Effector memory CD8-positive, alpha-beta T cell (primary cell): ENCODE measurements around the gene MFSD12.
A peak's percentile ranks its signal among the peaks of the same experiment; 100 is the strongest.

Experiments used
- ATAC-seq: fragments of 150-1000 bp; cut with Tn5 transposase; replicated peaks from 2 replicates; pipeline ENCODE4 v1.10.0; 2021; ENCODE audit warnings: mild to moderate bottlenecking, moderate library complexity
- DNase-seq, 3 experiments: peaks; one replicate each; pipeline ENCODE4 v3.0.0; 2021
- H3K27ac Mint-ChIP-seq, 2 donors: one replicate each; pipeline ENCODE4 v1.8.0; 2022; ENCODE audit warnings: mild to moderate bottlenecking in 2 of 2, mixed read lengths in 2 of 2, moderate library complexity in 2 of 2
- H3K27me3 Mint-ChIP-seq, 2 donors: one replicate each; pipeline ENCODE4 v1.8.0; 2022; ENCODE audit warnings: mixed read lengths in 2 of 2
- H3K36me3 Mint-ChIP-seq: one replicate; pipeline ENCODE4 v1.8.0; 2022; ENCODE audit warnings: mild to moderate bottlenecking, moderate library complexity, mixed read lengths; ENCODE audit not compliant: insufficient read depth
- H3K4me1 Mint-ChIP-seq, 2 donors: one replicate each; pipeline ENCODE4 v1.8.0; 2022; ENCODE audit warnings: low read depth in 2 of 2, mixed read lengths in 2 of 2
- H3K4me3 Mint-ChIP-seq, 2 donors: one replicate each; pipeline ENCODE4 v1.8.0; 2022; ENCODE audit warnings: mild to moderate bottlenecking in 2 of 2, mixed read lengths in 2 of 2, moderate library complexity in 2 of 2
- H3K9me3 Mint-ChIP-seq, 2 donors: one replicate each; pipeline ENCODE4 v1.8.0; 2022; ENCODE audit warnings: mixed read lengths in 2 of 2
- total RNA-seq, 9 experiments: gene quantifications; one replicate each; lab custom pipeline; 2026; lab: John Stamatoyannopoulos, UW

MFSD12 gene
- total RNA-seq = 27.6 to 105 (median 76.5) reads per million in 9 experiments

GRCh38 chr19:3557461-3558248 is at the start of gene MFSD12:
MFSD12 (minus strand) TSS chr19:3557586; CDS start chr19:3557403, 183 bp downstream.
- Mint-ChIP-seq H3K9me3 (no peaks in the 10 kb centered on the region), H3K4me1 (peaks cover 31 to 36% of the 10 kb centered on the region in 2 donors), H3K27me3 (no peaks in the 10 kb centered on the region), H3K36me3 (peaks cover 24% of the 10 kb centered on the region), H3K4me3 (peak within 1 kb of the TSS; percentile 87 to 95), H3K27ac (peak within 1 kb of the TSS; percentile 88 to 95)
- ATAC-seq = peak; percentile 89
- DNase-seq = peak; percentile 92 to 94 (median 92)

GRCh38 chr19:3606690-3607289 is 49.4 kb upstream of the MFSD12 start, which contains the start of gene TBXA2R:
TBXA2R (minus strand) TSS chr19:3606875; CDS start chr19:3600634, 6,241 bp downstream.
- Mint-ChIP-seq H3K27ac (no peak within 1 kb of the TSS), H3K36me3 (peaks cover 8% of the 10 kb centered on the region), H3K4me3 (peak within 1 kb of the TSS in 1 of 2 donors; percentile 45), H3K27me3 (no peaks in the 10 kb centered on the region), H3K9me3 (no peaks in the 10 kb centered on the region), H3K4me1 (peaks cover 5 to 6% of the 10 kb centered on the region in 2 donors)
- ATAC-seq (peak; percentile 31), DNase-seq (peak; percentile 26 to 43 (median 35))

GRCh38 chr19:3606174-3606689 is 48.8 kb upstream of the MFSD12 start:
- DNase-seq (peak in 1 of 3 experiments; percentile 19), ATAC-seq (peak; percentile 63)
- Mint-ChIP-seq H3K27me3 (no peaks in the 10 kb centered on the region), H3K4me1 (peaks cover 5 to 6% of the 10 kb centered on the region in 2 donors), H3K27ac (no peak overlapping the region), H3K9me3 (no peaks in the 10 kb centered on the region), H3K36me3 (peaks cover 4% of the 10 kb centered on the region), H3K4me3 (no peak overlapping the region)

GRCh38 chr19:3605770-3606169 is 48.4 kb upstream of the MFSD12 start:
- Mint-ChIP-seq H3K36me3 (peaks cover 4% of the 10 kb centered on the region), H3K4me3 (no peak overlapping the region), H3K27me3 (no peaks in the 10 kb centered on the region), H3K27ac (no peak overlapping the region), H3K4me1 (peaks cover 5 to 6% of the 10 kb centered on the region in 2 donors), H3K9me3 (no peaks in the 10 kb centered on the region)
- DNase-seq (no peak), ATAC-seq (no peak)

GRCh38 chr19:3605361-3605760 is 48.0 kb upstream of the MFSD12 start:
- no peak overlapping the region for H3K27ac Mint-ChIP-seq
- ATAC-seq = peak; percentile 18
- H3K36me3 Mint-ChIP-seq = peaks cover 4% of the 10 kb centered on the region
- DNase-seq = no peak
- H3K27me3 Mint-ChIP-seq = no peaks in the 10 kb centered on the region
- H3K9me3 Mint-ChIP-seq = no peaks in the 10 kb centered on the region
- peaks cover 5 to 6% of the 10 kb centered on the region in 2 donors for H3K4me1 Mint-ChIP-seq
- no peak overlapping the region for H3K4me3 Mint-ChIP-seq

GRCh38 chr19:3604987-3605343 is 47.6 kb upstream of the MFSD12 start:
- no peak overlapping the region for H3K4me3 Mint-ChIP-seq
- ATAC-seq = peak; percentile 59
- peak in 1 of 3 experiments; percentile 23 for DNase-seq
- peaks cover 4% of the 10 kb centered on the region for H3K36me3 Mint-ChIP-seq
- H3K27me3 Mint-ChIP-seq = no peaks in the 10 kb centered on the region
- H3K27ac Mint-ChIP-seq = no peak overlapping the region
- no peaks in the 10 kb centered on the region for H3K9me3 Mint-ChIP-seq
- H3K4me1 Mint-ChIP-seq = peaks cover 5 to 6% of the 10 kb centered on the region in 2 donors

GRCh38 chr19:3604227-3604986 is 47.0 kb upstream of the MFSD12 start:
- Mint-ChIP-seq H3K4me1 (peaks cover 5 to 6% of the 10 kb centered on the region in 2 donors), H3K36me3 (peaks cover 4% of the 10 kb centered on the region), H3K4me3 (no peak overlapping the region), H3K9me3 (no peaks in the 10 kb centered on the region), H3K27me3 (no peaks in the 10 kb centered on the region), H3K27ac (no peak overlapping the region)
- no peak for DNase-seq
- ATAC-seq = no peak

- Mint-ChIP-seq H3K27ac (no peak overlapping the region), H3K4me1 (peaks cover 5 to 6% of the 10 kb centered on the region in 2 donors), H3K4me3 (no peak overlapping the region), H3K9me3 (no peaks in the 10 kb centered on the region), H3K27me3 (no peaks in the 10 kb centered on the region), H3K36me3 (peaks cover 4% of the 10 kb centered on the region)
- no peak for ATAC-seq
- DNase-seq = no peak
Observed at GRCh38 chr19:3603121-3603811, 45.9 kb upstream of the MFSD12 start.

- no peak overlapping the region for H3K27ac Mint-ChIP-seq
- H3K9me3 Mint-ChIP-seq = no peaks in the 10 kb centered on the region
- no peak for DNase-seq
- H3K27me3 Mint-ChIP-seq = no peaks in the 10 kb centered on the region
- no peaks in the 10 kb centered on the region for H3K4me1 Mint-ChIP-seq
- H3K36me3 Mint-ChIP-seq = peaks cover 4% of the 10 kb centered on the region
- ATAC-seq = no peak
- H3K4me3 Mint-ChIP-seq = no peak overlapping the region
Observed at GRCh38 chr19:3601021-3601420, 43.6 kb upstream of the MFSD12 start.

GRCh38 chr19:3599776-3600187 is 42.4 kb upstream of the MFSD12 start:
- Mint-ChIP-seq H3K27me3 (no peaks in the 10 kb centered on the region), H3K9me3 (no peaks in the 10 kb centered on the region), H3K27ac (no peak overlapping the region), H3K4me3 (no peak overlapping the region), H3K36me3 (peaks cover 4% of the 10 kb centered on the region), H3K4me1 (no peaks in the 10 kb centered on the region)
- DNase-seq (no peak), ATAC-seq (no peak)

- no peak for DNase-seq
- no peaks in the 10 kb centered on the region for H3K36me3 Mint-ChIP-seq
- no peaks in the 10 kb centered on the region for H3K9me3 Mint-ChIP-seq
- H3K4me3 Mint-ChIP-seq = no peak overlapping the region
- no peaks in the 10 kb centered on the region for H3K4me1 Mint-ChIP-seq
- no peak for ATAC-seq
- no peaks in the 10 kb centered on the region for H3K27me3 Mint-ChIP-seq
- no peak overlapping the region for H3K27ac Mint-ChIP-seq
Observed at GRCh38 chr19:3595521-3596061, 38.2 kb upstream of the MFSD12 start.

GRCh38 chr19:3593156-3593555 is 35.8 kb upstream of the MFSD12 start:
- H3K27ac Mint-ChIP-seq = no peak overlapping the region
- no peaks in the 10 kb centered on the region for H3K4me1 Mint-ChIP-seq
- H3K27me3 Mint-ChIP-seq = no peaks in the 10 kb centered on the region
- no peaks in the 10 kb centered on the region for H3K36me3 Mint-ChIP-seq
- H3K9me3 Mint-ChIP-seq = no peaks in the 10 kb centered on the region
- H3K4me3 Mint-ChIP-seq = no peak overlapping the region
- DNase-seq = no peak
- no peak for ATAC-seq
